Panc1 (cell line): Measurements from ENCODE around the gene BDH1.

Experiments
- POLR2AphosphoS5 ChIP-seq: IDR thresholded peaks from 2 replicates; pipeline ENCODE4 v1.6.1; 2012; ENCODE audit warnings: mild to moderate bottlenecking, low read depth, low read length, moderate library complexity
- REST ChIP-seq, 2 experiments: IDR thresholded peaks; 2 replicates each; pipeline ENCODE4 v1.6.1; 2011 to 2012; ENCODE audit warnings: low read depth in 2 of 2, control low read depth in 1 of 2, low read length in 1 of 2, mild to moderate bottlenecking in 1 of 2, moderate library complexity in 1 of 2; ENCODE audit not compliant: insufficient read depth in 1 of 2
- SIN3A ChIP-seq: IDR thresholded peaks from 2 replicates; pipeline ENCODE4 v1.6.1; 2012; ENCODE audit warnings: low read depth, mild to moderate bottlenecking, low read length, moderate library complexity, borderline replicate concordance; ENCODE audit not compliant: insufficient read depth
- TCF7L2 ChIP-seq: IDR thresholded peaks from 2 replicates; pipeline ENCODE4 v1.6.1; 2011; ENCODE audit warnings: mild to moderate bottlenecking, low read depth, low read length, inconsistent platforms
- TF ChIP-seq, protein P1 (sequence below): fragments of 450-650 bp; IDR thresholded peaks from 2 replicates; pipeline ENCODE4 v1.5.1; 2017; ENCODE audit warnings: mild to moderate bottlenecking

DNA sequence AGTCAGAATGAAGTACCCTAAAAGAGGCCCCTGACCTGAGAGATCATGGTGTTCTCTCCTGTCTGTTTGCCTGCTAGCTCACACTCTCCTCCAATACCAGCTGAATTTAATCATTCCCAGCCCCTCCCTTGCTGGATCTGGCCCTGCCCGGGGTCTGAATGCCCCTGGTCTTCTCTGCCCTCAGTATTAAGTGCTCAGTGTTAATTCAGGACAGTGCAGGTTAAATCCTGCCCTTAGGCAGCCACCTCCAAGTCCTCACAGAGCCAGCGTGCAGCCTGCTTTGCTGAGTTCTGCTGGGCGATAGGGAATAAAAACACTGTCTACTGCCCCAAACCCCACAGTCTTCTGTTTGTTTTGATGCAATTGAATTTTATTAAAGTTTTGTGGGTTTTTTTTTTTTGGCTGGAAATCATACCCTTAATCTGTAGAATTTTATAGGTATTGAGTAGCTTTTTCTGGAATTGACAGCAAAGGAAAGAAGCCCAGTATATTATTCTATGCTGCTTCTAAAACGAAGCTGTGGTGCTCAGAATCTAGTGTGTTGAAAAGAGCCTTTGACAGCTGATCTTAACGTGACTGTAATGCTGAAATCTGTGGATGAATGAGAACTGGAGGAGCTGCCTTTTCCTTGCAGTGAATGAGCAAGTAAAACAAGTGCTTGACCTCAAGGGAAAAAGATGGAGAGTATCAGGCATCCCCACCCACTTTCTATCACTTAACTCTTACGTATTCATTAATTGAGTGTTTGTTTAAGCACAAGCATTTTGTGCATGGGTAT lies 12.3 kb upstream of the BDH1 start:
- TF ChIP-seq, protein P1, sequence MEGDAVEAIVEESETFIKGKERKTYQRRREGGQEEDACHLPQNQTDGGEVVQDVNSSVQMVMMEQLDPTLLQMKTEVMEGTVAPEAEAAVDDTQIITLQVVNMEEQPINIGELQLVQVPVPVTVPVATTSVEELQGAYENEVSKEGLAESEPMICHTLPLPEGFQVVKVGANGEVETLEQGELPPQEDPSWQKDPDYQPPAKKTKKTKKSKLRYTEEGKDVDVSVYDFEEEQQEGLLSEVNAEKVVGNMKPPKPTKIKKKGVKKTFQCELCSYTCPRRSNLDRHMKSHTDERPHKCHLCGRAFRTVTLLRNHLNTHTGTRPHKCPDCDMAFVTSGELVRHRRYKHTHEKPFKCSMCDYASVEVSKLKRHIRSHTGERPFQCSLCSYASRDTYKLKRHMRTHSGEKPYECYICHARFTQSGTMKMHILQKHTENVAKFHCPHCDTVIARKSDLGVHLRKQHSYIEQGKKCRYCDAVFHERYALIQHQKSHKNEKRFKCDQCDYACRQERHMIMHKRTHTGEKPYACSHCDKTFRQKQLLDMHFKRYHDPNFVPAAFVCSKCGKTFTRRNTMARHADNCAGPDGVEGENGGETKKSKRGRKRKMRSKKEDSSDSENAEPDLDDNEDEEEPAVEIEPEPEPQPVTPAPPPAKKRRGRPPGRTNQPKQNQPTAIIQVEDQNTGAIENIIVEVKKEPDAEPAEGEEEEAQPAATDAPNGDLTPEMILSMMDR, result no peak
- TF ChIP-seq POLR2AphosphoS5 (no peak), REST (IDR thresholded peaks at IDR 0.05; ENCODE audit: insufficient read depth in 1 of 2, low read depth in 2 of 2, low read length in 1 of 2) (no peak), TCF7L2 (no peak), SIN3A (no peak)
